ENCODE measurements around the gene ANXA7.
"Not testable (repeated sequence)": the region's sequence is repeated elsewhere in the genome, so short reads cannot be mapped to it uniquely, and the experiment has no call there.

Gene ANXA7

DNA sequence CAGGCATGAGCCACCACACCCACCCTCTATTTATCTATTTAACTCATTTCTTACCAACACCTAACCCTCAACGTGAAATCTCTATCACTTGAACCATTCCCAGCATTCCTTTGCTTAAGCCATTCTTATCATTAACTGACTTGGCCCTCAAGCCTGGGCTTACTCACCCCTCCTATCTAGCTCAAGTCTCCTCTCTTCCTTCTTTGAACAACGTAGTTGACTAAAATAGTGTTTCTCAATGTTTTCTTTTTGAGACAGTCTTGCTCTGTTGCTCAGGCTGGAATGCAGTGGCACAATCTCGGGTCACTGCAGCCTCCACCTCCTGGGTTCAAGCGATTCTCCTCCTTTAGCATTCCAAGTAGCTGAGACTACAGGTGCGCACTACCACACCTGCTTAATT, 7.0 kb downstream of the ANXA7 start:
- Mint-ChIP-seq H3K36me3 (ENCODE audit: low read depth) (peaks cover 4% of the 10 kb centered on the region), H3K4me3 (no peak overlapping the region), H3K9me3 (no peaks in the 10 kb centered on the region), H3K27me3 (ENCODE audit: low read depth) (no peaks in the 10 kb centered on the region), H3K4me1 (no peaks in the 10 kb centered on the region), H3K27ac (no peak overlapping the region)
- TF ChIP-seq, protein P1, sequence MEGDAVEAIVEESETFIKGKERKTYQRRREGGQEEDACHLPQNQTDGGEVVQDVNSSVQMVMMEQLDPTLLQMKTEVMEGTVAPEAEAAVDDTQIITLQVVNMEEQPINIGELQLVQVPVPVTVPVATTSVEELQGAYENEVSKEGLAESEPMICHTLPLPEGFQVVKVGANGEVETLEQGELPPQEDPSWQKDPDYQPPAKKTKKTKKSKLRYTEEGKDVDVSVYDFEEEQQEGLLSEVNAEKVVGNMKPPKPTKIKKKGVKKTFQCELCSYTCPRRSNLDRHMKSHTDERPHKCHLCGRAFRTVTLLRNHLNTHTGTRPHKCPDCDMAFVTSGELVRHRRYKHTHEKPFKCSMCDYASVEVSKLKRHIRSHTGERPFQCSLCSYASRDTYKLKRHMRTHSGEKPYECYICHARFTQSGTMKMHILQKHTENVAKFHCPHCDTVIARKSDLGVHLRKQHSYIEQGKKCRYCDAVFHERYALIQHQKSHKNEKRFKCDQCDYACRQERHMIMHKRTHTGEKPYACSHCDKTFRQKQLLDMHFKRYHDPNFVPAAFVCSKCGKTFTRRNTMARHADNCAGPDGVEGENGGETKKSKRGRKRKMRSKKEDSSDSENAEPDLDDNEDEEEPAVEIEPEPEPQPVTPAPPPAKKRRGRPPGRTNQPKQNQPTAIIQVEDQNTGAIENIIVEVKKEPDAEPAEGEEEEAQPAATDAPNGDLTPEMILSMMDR (IDR thresholded peaks at IDR 0.05; ENCODE audit: unreplicated experiment in 3 of 3) = no peak

DNA sequence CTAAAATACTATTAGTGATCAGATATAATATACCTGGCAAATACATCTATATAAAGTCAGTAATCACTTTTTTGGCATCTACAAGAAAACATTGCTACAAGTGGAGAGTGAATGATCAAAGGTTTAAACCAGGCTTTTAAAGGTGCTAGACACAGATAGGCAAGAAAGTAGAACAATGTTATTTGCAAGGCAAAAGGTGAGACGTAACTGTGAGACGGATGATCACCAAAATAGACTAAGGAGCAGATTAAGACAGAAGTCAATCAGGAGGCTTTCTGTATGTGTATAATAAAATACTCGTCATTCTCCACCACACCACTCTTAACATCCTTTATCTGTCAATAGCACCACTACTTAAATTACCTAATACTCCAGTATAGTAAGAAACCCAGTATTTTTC, 8.3 kb downstream of the ANXA7 start:
- Mint-ChIP-seq H3K27ac (no peak overlapping the region), H3K9me3 (no peaks in the 10 kb centered on the region), H3K27me3 (ENCODE audit: low read depth) (no peaks in the 10 kb centered on the region), H3K36me3 (ENCODE audit: low read depth) (peaks cover 4% of the 10 kb centered on the region), H3K4me3 (no peak overlapping the region), H3K4me1 (no peaks in the 10 kb centered on the region)
- TF ChIP-seq, protein P1 (IDR thresholded peaks at IDR 0.05; ENCODE audit: unreplicated experiment in 3 of 3) = no peak

DNA sequence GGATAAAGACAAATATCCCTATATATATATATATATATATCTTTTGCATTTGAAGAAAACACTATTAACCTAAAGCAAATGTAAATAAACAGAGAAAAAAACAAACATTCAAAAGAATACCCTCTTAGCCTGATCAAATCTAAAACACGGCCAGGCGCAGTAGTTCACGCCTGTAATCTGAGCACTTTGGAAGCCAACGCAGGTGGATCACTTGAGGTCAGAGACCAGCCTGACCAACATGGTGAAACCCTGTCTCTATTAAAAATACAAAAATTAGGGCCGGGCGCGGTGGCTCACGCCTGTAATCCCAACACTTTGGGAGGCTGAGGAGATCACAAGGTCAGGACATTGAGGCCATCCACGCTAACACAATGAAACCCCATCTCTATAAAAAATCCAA, 9.2 kb downstream of the ANXA7 start:
- H3K4me1 Mint-ChIP-seq = no peaks in the 10 kb centered on the region
- TF ChIP-seq, protein P1 (IDR thresholded peaks at IDR 0.05; ENCODE audit: unreplicated experiment in 3 of 3) = no peak
- H3K27me3 Mint-ChIP-seq (ENCODE audit: low read depth) = no peaks in the 10 kb centered on the region
- no peak overlapping the region for H3K27ac Mint-ChIP-seq
- H3K9me3 Mint-ChIP-seq = no peaks in the 10 kb centered on the region
- no peak overlapping the region for H3K4me3 Mint-ChIP-seq
- peaks cover 4% of the 10 kb centered on the region for H3K36me3 Mint-ChIP-seq (ENCODE audit: low read depth)

DNA sequence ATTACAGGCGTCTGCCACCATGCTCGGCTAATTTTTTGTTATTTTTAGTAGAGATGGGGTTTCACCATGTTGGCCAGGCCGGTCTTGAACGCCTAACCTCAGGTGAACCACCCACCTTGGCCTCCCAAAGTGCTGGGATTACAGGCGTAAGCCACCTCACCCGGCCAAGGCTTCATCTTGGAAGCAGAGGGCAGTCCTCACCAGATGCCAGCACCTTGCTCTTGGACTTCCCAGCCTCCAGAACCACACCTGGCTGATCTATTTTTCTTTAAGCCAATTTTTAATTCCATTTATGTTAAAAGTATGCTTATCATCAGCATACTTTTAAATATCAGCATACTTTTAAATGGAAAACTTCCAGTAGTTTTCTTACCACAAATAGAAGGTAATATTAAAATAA, 12.2 kb downstream of the ANXA7 start:
- TF ChIP-seq, protein P1 (IDR thresholded peaks at IDR 0.05; ENCODE audit: unreplicated experiment in 3 of 3) = no peak
- H3K4me1 Mint-ChIP-seq = no peaks in the 10 kb centered on the region
- no peak overlapping the region for H3K27ac Mint-ChIP-seq
- no peaks in the 10 kb centered on the region for H3K9me3 Mint-ChIP-seq
- no peaks in the 10 kb centered on the region for H3K27me3 Mint-ChIP-seq (ENCODE audit: low read depth)
- no peak overlapping the region for H3K4me3 Mint-ChIP-seq
- H3K36me3 Mint-ChIP-seq (ENCODE audit: low read depth) = peaks cover 3% of the 10 kb centered on the region

DNA sequence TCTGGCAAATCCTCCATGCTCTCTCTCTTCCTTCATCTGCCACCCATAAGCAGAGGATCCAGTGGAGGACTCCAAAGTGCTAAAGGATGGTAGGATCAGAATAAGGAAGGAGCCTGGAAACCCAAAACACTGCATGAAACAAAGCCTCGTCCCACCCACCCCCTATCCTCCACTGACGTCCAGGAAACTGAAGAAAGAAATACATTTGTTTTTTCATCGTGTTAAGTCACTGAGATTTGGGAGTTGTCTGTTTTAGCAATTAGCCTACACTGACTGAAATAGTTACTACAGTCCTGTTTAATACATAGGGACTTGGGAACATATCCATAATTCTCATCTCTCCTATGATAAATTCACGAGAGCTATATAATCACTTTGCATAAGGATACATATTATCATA, 14.8 kb downstream of the ANXA7 start:
- Mint-ChIP-seq H3K27ac (no peak overlapping the region), H3K9me3 (no peaks in the 10 kb centered on the region), H3K27me3 (ENCODE audit: low read depth) (no peaks in the 10 kb centered on the region), H3K4me3 (no peak overlapping the region), H3K4me1 (no peaks in the 10 kb centered on the region), H3K36me3 (ENCODE audit: low read depth) (peaks cover 21% of the 10 kb centered on the region)
- TF ChIP-seq, protein P1 (IDR thresholded peaks at IDR 0.05; ENCODE audit: unreplicated experiment in 3 of 3) = no peak

DNA sequence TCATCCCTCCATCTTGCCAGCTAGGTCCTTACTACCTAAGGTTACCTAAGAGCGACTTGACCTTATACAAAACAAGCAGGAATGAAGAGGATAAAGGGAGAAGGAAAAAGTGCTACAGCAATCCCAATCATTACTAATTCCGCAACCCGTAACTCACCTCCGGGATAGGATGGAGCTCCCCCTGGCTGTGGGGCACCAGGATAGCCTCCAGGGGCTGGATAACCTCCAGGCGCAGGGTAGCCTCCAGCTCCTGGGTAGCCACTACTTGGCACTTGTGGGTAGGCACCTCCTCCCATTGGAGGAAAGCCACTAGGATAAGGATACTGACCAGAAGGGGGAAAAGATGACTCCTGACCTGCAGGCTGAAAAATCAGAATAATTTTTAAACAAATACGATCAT, 15.8 kb downstream of the ANXA7 start:
- Mint-ChIP-seq H3K4me3 (no peak overlapping the region), H3K27me3 (ENCODE audit: low read depth) (no peaks in the 10 kb centered on the region), H3K4me1 (no peaks in the 10 kb centered on the region), H3K9me3 (peaks cover under 1% of the 10 kb centered on the region), H3K27ac (no peak overlapping the region), H3K36me3 (ENCODE audit: low read depth) (peaks cover 29% of the 10 kb centered on the region)
- TF ChIP-seq, protein P1 (IDR thresholded peaks at IDR 0.05; ENCODE audit: unreplicated experiment in 3 of 3) = no peak

DNA sequence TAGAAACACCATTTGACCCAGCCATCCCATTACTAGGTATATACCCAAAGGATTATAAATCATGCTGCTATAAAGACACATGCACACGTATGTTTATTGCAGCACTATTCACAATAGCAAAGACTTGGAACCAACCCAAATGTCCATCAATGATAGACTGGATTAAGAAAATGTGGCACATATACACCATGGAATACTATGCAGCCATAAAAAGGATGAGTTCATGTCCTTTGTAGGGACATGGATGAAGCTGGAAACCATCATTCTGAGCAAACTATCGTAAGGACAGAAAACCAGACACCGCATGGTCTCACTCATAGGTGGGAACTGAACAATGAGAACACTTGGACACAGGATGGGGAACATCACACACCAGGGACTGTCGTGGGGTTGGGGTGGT, 19.5 kb downstream of the ANXA7 start:
- not testable (repeated sequence) for H3K4me3 Mint-ChIP-seq; H3K9me3 Mint-ChIP-seq; H3K4me1 Mint-ChIP-seq; H3K27ac Mint-ChIP-seq; H3K27me3 Mint-ChIP-seq (ENCODE audit: low read depth)
- H3K36me3 Mint-ChIP-seq (ENCODE audit: low read depth) = peaks cover 53% of the 10 kb centered on the region
